Fibroblast of skin of scalp (primary cell): Measurements from ENCODE around the gene TMEM141.
"Not testable (repeated sequence)": the region's sequence is repeated elsewhere in the genome, so short reads cannot be mapped to it uniquely, and the experiment has no call there.

Source experiments
- DNase-seq: peaks from one replicate; pipeline ENCODE4 v3.0.0-alpha.2; 2013

The TMEM141 gene

GRCh38 chr9:136815422-136815782 is 24.3 kb downstream of the TMEM141 start:
- no peak for DNase-seq

GRCh38 chr9:136820971-136821825 is 30.1 kb downstream of the TMEM141 start:
- peak; percentile 40 for DNase-seq

DNA sequence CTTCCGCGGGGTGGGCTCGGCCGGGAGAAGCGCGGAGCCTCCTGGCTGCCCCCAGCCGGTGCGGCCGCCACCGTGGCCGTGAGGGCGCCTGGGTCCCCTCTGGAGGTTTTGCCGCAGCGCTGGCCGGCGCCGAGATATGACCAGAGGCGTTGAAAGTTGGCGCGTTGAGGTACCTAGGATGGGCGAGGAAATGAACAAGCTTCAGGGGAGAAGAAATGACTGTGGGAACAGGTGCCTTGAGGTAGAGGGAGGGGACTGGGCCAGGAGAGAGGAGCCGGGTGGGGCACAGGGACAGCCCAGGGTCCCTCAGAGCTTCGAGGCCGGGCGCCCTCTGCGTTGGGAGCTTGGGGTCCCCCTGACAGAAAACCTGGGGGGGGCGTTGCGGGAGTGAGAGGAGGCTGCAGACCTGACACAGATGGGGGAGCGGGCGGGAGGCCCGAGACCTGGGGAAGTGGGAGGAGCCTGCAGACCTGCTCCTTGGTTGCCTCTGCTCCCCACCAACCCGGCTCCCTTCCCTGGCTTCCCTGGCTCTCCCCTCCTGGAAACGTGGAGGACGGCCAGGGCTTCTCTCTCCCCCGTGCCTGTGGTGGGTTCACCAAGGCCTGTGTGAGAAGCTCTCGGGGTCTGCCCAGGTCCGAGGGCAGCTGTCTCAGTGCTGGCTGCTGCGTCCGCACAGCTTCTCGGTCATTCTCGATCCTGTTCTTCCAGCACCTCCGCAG is 30.8 kb downstream of the TMEM141 start:
- no peak for DNase-seq

DNA sequence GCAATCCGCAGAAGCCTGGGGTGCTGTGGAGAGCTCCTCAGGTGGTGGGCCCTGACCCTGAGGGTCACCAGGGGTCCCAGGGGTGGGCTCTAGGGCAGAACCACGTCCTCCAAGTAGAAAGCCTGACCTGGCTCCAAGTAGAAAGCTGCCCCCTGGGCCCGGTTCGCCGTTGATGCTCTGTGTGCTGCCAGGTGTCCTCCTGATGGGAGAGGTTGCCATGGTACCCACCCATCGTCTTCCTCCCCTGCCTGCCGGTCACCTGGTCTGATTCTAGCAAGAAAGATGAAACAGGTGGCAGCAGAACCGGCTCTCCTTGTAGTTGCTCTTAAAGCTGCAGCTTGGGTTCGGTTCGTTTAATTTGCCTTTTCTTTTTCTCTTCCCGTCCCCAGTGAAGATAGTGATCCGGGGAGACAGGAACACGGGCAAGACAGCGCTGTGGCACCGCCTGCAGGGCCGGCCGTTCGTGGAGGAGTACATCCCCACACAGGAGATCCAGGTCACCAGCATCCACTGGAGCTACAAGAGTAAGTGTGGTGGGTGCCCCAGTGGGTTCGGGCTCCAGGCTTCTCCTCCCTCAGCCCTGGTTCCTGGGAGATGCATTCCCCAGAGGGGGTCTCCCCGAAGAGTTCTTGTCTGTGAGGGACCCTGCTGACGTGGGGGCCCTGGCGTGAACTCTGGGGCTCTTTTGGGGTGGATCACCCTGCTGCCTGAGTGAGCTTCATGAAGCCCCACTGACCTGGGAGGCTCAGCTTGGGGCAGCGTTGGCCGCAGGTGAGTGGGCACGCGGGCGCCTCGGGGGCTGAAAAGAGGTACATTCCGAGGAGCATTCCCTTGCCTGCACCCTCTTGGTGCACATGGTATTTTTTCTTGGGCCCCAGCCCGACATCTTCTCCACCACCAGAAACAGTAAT is 32.2 kb downstream of the TMEM141 start:
- no peak for DNase-seq

GRCh38 chr9:136824496-136825225 is 33.5 kb downstream of the TMEM141 start:
- no peak for DNase-seq

GRCh38 chr9:136825295-136826187 is 34.4 kb downstream of the TMEM141 start:
- no peak for DNase-seq

- no peak for DNase-seq
These were observed 35.0 kb downstream of the TMEM141 start for GRCh38 chr9:136826188-136826541.

DNA sequence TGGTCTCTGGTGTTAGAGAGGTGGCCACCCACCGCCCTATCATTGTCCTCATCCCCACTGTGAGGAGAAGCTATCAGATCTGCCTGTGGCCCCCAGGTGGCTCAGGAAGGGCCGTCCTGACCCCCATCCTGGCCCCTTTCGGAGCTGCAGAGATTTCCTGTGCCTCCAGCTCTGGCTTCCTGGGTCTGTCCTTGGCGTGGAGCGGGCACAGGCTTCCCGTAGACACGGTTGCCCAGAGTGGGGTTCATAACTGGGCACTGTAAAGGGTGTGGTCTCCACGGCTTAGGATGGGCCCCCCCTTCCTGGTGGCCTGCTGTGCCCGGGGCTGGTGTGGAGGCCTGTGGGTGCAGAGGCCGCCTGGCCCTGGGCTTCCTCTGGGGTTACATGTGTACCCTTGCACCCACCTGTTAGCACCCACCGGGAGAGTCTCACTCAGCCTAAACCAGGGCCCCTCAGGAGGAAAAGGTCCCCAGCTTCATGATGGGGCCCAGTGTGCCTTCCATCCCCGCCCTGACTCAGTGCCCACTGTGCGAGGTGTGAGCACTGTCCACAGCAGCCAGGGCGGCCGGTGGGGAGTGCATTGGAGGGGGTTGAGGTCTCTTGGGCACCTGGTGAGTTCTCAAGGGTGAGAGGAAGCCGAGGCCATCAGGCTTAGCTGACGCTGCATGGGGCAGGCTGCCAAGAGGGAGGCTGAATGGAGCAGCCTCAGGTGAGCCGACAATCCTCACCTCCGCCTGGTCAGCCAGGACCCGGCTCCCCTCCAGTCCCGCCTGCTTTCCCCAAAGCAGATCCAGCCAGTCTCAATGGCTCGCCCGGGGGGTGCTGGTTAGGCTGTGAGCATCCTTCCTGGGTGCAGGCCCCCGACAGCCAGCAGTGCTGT is 35.8 kb downstream of the TMEM141 start:
- no peak for DNase-seq

DNA sequence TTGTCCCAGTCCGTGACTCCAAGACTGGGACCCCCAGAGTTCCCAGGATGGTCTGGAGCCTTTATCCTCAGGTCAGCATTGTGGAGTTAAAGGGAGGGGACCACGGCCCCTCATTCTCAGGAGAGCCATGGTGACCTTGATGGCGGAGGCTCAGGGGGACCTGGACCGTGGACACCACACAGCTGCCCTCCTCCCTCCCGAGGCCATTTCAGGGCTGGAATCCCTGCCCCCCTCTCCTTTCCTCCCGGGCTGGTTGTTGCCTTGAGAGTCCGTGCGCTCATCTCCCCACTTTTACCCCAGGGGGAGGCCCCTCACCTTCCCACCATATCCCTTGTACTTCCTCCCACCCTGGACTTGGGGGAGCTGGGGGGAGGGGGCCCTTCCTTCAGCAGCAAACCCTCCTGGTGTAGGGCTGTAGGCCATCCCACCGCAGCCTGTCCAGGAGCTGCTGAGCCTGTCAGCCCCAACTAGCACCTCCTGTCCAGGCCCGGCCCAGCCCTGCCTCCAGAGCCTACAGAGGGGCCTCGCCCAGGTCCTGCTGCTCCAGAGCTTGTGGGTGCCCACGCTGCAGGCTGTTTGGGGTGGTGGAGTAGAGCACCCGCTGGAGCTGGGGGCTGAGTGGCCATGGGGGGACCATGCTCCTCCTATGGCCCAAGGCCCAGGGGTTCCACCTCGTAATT is 36.8 kb downstream of the TMEM141 start:
- DNase-seq = no peak

GRCh38 chr9:136828474-136829140 is 37.5 kb downstream of the TMEM141 start:
- no peak for DNase-seq

GRCh38 chr9:136829412-136829811 is 38.3 kb downstream of the TMEM141 start:
- no peak for DNase-seq

- DNase-seq = no peak
These were observed 39.1 kb downstream of the TMEM141 start for GRCh38 chr9:136829981-136830885.

DNA sequence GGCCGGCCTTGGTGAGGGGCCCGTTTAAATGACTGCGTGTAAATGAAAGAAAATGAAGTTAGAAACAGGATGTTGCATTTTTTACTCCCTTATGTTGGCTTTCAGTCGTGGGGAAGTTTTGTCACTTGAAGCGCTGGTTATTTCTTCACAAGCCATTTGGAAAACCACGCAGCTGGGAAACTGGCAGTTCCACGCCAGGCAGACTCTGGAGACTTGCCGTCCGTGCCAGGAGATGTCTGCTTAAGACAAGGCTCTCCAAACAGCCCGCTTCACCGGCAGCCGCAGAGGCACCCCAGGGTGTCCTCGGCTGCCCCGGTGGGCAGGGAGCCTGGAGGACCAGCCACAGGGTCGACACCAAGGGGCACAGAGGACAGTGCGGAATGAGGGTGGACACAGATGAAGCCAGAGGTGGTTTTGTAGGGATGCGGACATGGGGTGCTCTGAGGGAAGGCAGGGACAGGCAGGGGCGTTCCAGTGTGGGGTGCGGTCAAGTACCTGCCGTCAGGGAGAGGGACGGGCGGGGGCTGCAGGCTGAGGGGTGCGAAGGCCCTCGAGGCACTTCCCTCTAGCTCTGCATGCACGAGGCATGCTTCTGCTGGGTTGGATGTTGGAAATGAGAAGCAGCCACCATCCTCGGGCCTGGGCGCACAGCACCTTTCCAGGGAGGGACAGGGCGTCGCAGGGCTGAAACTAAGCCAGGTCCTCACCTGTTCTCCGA is 40.0 kb downstream of the TMEM141 start:
- no peak for DNase-seq

DNA sequence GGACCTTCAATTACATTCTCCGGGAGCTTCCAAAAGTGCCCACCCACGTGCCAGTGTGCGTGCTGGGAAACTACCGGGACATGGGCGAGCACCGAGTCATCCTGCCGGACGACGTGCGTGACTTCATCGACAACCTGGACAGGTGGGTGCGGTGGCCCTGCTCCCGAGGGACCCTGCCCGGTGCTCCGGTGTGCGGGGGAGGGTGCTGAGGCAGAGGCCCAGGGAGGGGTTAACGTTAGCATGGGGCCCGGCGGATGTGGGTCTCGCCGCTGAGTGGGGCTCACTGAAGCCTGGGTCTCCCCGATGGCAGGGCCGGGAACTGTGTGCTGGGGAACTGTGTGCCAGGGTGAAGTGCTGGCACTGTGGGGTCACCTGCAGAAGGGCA is 40.6 kb downstream of the TMEM141 start:
- no peak for DNase-seq

GRCh38 chr9:136832581-136832980 is 41.4 kb downstream of the TMEM141 start:
- no peak for DNase-seq

GRCh38 chr9:136833381-136834048 is 42.4 kb downstream of the TMEM141 start:
- DNase-seq = not testable (repeated sequence)
